CD4-positive, alpha-beta T cell (primary cell): ENCODE measurements around the gene PDE5A. TPM values are rescaled to one million over a fixed set of nuclear protein-coding genes. Genes with fewer than 3 reads are reported as not detected.
A peak's percentile ranks its signal among the peaks of the same experiment; 100 is the strongest.
"Not testable (repeated sequence)": the region's sequence is repeated elsewhere in the genome, so short reads cannot be mapped to it uniquely, and the experiment has no call there.

ENCODE experiments used
- ATAC-seq: fragments of 200-7000 bp; cut with Tn5 transposase; one replicate; pipeline ENCODE4 v1.10.0; 2022; ENCODE audit warnings: mild to moderate bottlenecking; ENCODE audit not compliant: poor library complexity
- CTCF ChIA-PET: fragments of 350-600 bp; sonication (Branson Sonifier 250); formaldehyde crosslinking; loops from one replicate; lab custom pipeline; 2021; ENCODE audit warnings: antibody characterized with exemption, inconsistent platforms; lab: Charles Lee
- POLR2A ChIA-PET: fragments of 350-600 bp; sonication (Branson Sonifier 250); formaldehyde crosslinking; loops from one replicate; lab custom pipeline; 2021; ENCODE audit warnings: antibody characterized with exemption, inconsistent platforms; lab: Charles Lee
- DNase-seq, 14 experiments: peaks; one replicate each; pipeline ENCODE4 v3.0.0-alpha.2; 2013 to 2020; ENCODE audit warnings: mixed read lengths in 2 of 14
- H3K27ac ChIP-seq, 2 donors: one replicate each; pipeline versions ENCODE4 v1.5.1 to v1.7.0; 2013; ENCODE audit warnings: low read length in 2 of 2, low read depth in 1 of 2, mild to moderate bottlenecking in 1 of 2
- H3K27me3 ChIP-seq, 2 experiments: 1 replicate in 1 of 2; 2 replicates in 1 of 2; pipeline versions ENCODE4 v1.6.1 to v1.7.0; 2013; ENCODE audit warnings: low read length in 2 of 2, control low read depth in 1 of 2, mild to moderate bottlenecking in 1 of 2, moderate library complexity in 1 of 2; ENCODE audit not compliant: insufficient read depth in 2 of 2, control insufficient read depth in 1 of 2
- H3K36me3 ChIP-seq: one replicate; pipeline ENCODE4 v1.6.1; 2013; ENCODE audit warnings: low read length, control low read depth; ENCODE audit not compliant: insufficient read depth
- H3K4me1 ChIP-seq: one replicate; pipeline ENCODE4 v1.6.1; 2013; ENCODE audit warnings: low read length, control low read depth; ENCODE audit not compliant: insufficient read depth
- H3K4me3 ChIP-seq: one replicate; pipeline ENCODE4 v1.5.1; 2013; ENCODE audit warnings: mild to moderate bottlenecking, low read length, moderate library complexity
- H3K9me3 ChIP-seq, 2 experiments: 1 replicate in 1 of 2; 2 replicates in 1 of 2; pipeline versions ENCODE4 v1.6.1 to v1.7.0; 2013; ENCODE audit warnings: low read length in 2 of 2, mild to moderate bottlenecking in 2 of 2, control low read depth in 1 of 2, moderate library complexity in 1 of 2; ENCODE audit not compliant: control insufficient read depth in 1 of 2, insufficient read depth in 1 of 2
- H3K27ac Mint-ChIP-seq: one replicate; pipeline ENCODE4 v1.8.0; 2020; ENCODE audit warnings: mixed read lengths
- H3K27me3 Mint-ChIP-seq: one replicate; pipeline ENCODE4 v1.8.0; 2021; ENCODE audit warnings: mixed read lengths
- H3K36me3 Mint-ChIP-seq: one replicate; pipeline ENCODE4 v1.8.0; 2021; ENCODE audit warnings: low read depth, mixed read lengths
- H3K4me1 Mint-ChIP-seq: one replicate; pipeline ENCODE4 v1.8.0; 2021; ENCODE audit warnings: low read depth, mixed read lengths
- H3K4me3 Mint-ChIP-seq: one replicate; pipeline ENCODE4 v1.8.0; 2020; ENCODE audit warnings: mild to moderate bottlenecking, mixed read lengths
- H3K9me3 Mint-ChIP-seq: one replicate; pipeline ENCODE4 v1.8.0; 2020; ENCODE audit warnings: mixed read lengths
- CTCF ChIP-seq: fragments of 200-600 bp; IDR thresholded peaks from one replicate; pipeline ENCODE4 v1.8.0; 2022; ENCODE audit warnings: antibody characterized with exemption, mild to moderate bottlenecking
- intact Hi-C, 2 experiments: fragments of 100-400 bp; cut with DNase I in 1 of 2; cut with micrococcal nuclease in 1 of 2; formaldehyde crosslinking; loops; one replicate each; pipeline versions ENCODE4 v1.15.1 to v1.9.0; 2023 to 2025; cut with DNase I, micrococcal nuclease
- total RNA-seq, 174 experiments: library from RNA in 2 of 174; stranded (reverse) in 2 of 174; gene quantifications; one replicate each; pipeline ENCODE4 v1.2.3 and lab custom pipeline; 2021 to 2026

Gene PDE5A
- total RNA-seq, 2 experiments from 2014 or later = 0.11 to 0.56 TPM

DNA sequence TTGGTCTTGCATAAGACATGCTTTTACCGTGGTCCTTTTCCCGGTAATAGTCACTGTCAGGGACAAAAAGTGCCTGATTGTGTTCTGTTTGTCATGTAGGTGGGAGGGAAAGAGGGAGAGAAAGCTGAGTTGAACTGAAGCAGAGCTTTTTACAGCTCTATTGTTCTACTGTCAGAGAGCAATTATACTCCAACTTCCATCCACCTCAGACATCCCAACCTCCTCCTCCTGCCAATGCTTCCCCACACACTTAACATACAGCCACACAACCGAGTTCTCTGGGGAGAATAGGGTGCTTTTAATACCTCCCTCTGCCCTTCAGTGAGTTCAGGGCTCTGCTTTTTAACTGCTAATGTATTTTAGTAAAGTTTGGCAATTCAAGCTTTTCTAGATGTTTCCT is 159.6 kb downstream of the PDE5A start:
- ATAC-seq, H3K27me3 Mint-ChIP-seq, CTCF ChIA-PET, H3K27ac Mint-ChIP-seq, H3K9me3 Mint-ChIP-seq, DNase-seq, H3K27me3 ChIP-seq, POLR2A ChIA-PET, H3K4me1 Mint-ChIP-seq, H3K9me3 ChIP-seq, H3K27ac ChIP-seq, H3K4me1 ChIP-seq, H3K4me3 ChIP-seq, H3K4me3 Mint-ChIP-seq: not testable (repeated sequence)
- H3K36me3 Mint-ChIP-seq = peaks cover 81% of the 10 kb centered on the region
- intact Hi-C loops = loop anchor here in 1 of 2 experiments (10.0 kb wide), 1 partner anchor 424 kb away; no protein-coding TSS in a partner anchor
- H3K36me3 ChIP-seq = peaks cover 37% of the 10 kb centered on the region

- H3K9me3 Mint-ChIP-seq, H3K27ac ChIP-seq, H3K4me1 ChIP-seq, CTCF ChIA-PET, H3K4me3 Mint-ChIP-seq, H3K4me3 ChIP-seq, POLR2A ChIA-PET, H3K4me1 Mint-ChIP-seq, H3K27me3 ChIP-seq, H3K27me3 Mint-ChIP-seq, H3K9me3 ChIP-seq: not testable (repeated sequence)
- peaks cover 10% of the 10 kb centered on the region for H3K36me3 ChIP-seq
- H3K36me3 Mint-ChIP-seq = peaks cover 57% of the 10 kb centered on the region
- intact Hi-C loops = loop anchor here in 1 of 2 experiments (1.0 to 10.0 kb wide), 2 partner anchors 148 to 418 kb away; no protein-coding TSS in a partner anchor
- TF ChIP-seq CTCF = peak; percentile 36
- peak in 9 of 14 experiments; percentile 19 to 67 (median 35) for DNase-seq
- ATAC-seq = peak; percentile 57
- peak overlapping the region; percentile 35 for H3K27ac Mint-ChIP-seq
These were observed 165.9 kb downstream of the PDE5A start for GRCh38 chr4:119462733-119463132.

DNA sequence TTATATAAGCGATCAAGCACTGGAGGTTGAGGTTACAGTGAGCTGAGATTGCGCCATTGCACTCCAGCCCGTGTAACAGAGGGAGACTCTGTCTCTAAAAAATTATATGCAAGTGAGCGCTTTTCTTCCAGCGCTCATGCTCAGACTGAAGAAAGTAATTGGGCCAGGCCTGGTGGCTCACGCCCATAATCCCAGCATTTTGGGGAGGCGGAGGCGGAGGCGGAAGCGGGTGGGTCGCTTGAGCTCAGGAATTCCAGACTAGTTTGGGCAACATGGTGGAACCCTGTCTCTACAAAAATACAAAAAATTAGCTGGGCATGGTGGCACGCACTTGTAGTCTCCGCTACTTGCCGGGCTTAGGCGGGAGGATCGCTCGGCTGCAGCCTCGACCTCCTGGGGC is 172.9 kb downstream of the PDE5A start:
- POLR2A ChIA-PET = interaction anchor here (2.0 to 2.3 kb wide), 2 partner anchors 156 to 244 kb away, joined by 13 to 32 read pairs; partner anchors contain the start of gene USP53
- Mint-ChIP-seq H3K36me3 (peaks cover 21% of the 10 kb centered on the region), H3K4me1 (peaks cover 13% of the 10 kb centered on the region), H3K27ac (peak overlapping the region; percentile 100), H3K4me3 (peak overlapping the region; percentile 97)
- intact Hi-C loops = loop anchor here in 1 of 2 experiments (10.0 kb wide), 3 partner anchors 169 to 1181 kb away; partner anchors contain the start of genes PDE5A and USP53
- ATAC-seq, H3K27ac ChIP-seq, H3K9me3 ChIP-seq, DNase-seq, H3K27me3 Mint-ChIP-seq, H3K36me3 ChIP-seq, H3K27me3 ChIP-seq, CTCF ChIA-PET, H3K9me3 Mint-ChIP-seq: not testable (repeated sequence)
- peak overlapping the region; percentile 19 for H3K4me3 ChIP-seq
- H3K4me1 ChIP-seq = peaks cover 13% of the 10 kb centered on the region

DNA sequence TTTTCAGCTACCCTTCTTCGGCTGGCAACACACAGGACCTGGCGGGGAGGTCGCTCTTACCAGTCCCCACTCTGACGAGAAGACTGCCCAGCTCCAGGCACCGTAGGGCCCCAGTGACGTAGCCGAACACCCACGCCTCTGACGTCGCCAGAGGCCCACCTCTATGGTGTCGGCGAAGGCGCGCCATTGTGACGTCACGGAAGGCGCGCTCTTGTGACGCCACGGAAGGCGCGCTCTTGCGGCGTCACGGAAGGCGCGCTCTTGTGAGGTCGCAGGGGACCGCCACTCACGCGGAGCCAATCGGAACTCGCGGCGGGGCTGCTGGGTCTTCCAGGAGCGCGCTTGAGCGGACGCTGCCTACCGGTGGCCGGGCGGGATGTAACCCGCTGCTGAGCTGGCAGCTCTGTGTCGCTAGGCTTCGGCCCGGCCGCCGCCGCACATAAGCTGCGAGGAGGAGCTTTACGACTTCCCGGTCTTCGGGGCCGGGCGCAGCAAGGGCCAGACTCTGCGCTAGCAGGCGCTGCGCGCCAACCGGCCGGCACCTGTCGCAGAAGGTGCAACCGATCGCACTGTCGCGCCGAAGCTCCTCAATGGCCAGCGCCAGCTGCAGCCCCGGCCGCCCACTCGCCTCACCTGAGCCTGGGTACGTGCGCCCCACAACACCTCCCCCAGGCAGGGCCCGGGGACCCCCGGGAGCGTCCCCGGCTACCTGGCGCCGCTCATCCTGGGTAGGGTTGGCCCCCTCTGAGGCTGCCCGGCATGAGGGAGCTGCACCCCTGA is 173.9 kb downstream of the PDE5A start:
- ChIA-PET CTCF (interaction anchor here (1.2 to 1.3 kb wide), 3 partner anchors 20 to 155 kb away, joined by 3 read pairs; no protein-coding TSS in a partner anchor), POLR2A (interaction anchor here (0.6 to 2.3 kb wide), 8 partner anchors 20 to 769 kb away, joined by 3 to 32 read pairs (median 4); partner anchors contain the start of genes METTL14 and USP53)
- H3K27me3 Mint-ChIP-seq, H3K9me3 ChIP-seq, H3K9me3 Mint-ChIP-seq, H3K36me3 ChIP-seq, H3K27me3 ChIP-seq: not testable (repeated sequence)
- peaks cover 13% of the 10 kb centered on the region for H3K4me1 ChIP-seq
- H3K4me3 Mint-ChIP-seq = peak overlapping the region; percentile 97
- intact Hi-C loops = loop anchor here in 1 of 2 experiments (10.0 kb wide), 3 partner anchors 170 to 1180 kb away; partner anchors contain the start of genes PDE5A and USP53
- peak overlapping the region; percentile 100 for H3K27ac Mint-ChIP-seq
- peak overlapping the region; percentile 67 for H3K4me3 ChIP-seq
- peak; percentile 87 to 99 (median 94) for DNase-seq
- H3K36me3 Mint-ChIP-seq = peaks cover 12% of the 10 kb centered on the region
- H3K4me1 Mint-ChIP-seq = peaks cover 13% of the 10 kb centered on the region
- peak; percentile 94 for ATAC-seq
- peak overlapping the region; percentile 86 to 96 for H3K27ac ChIP-seq

DNA sequence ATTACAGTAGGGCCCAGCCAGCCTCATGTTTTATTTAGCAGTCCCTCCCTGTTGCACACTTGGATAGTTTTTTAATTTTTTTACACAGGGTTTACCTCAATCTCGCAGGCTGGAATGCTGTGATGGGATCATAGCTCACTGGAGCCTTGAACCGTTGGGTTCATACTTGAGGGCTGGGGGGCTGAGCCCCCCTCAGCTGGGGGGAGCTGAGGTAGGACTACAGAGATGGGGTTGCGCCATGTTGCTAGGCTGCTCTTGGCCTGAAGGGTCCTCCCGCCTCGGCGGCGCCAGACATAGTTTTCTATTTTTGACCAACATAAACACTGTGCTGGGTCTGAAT is 174.5 kb downstream of the PDE5A start:
- Mint-ChIP-seq H3K27ac (peak overlapping the region; percentile 100), H3K4me1 (peaks cover 13% of the 10 kb centered on the region), H3K4me3 (peak overlapping the region; percentile 97), H3K36me3 (peaks cover 12% of the 10 kb centered on the region)
- H3K27me3 ChIP-seq, DNase-seq, H3K27me3 Mint-ChIP-seq, H3K9me3 ChIP-seq, H3K9me3 Mint-ChIP-seq, H3K36me3 ChIP-seq: not testable (repeated sequence)
- POLR2A ChIA-PET = interaction anchor here (0.6 to 2.3 kb wide), 8 partner anchors 20 to 769 kb away, joined by 3 to 32 read pairs (median 4); partner anchors contain the start of genes METTL14 and USP53
- intact Hi-C loops = loop anchor here in 1 of 2 experiments (10.0 kb wide), 3 partner anchors 171 to 1179 kb away; partner anchors contain the start of genes PDE5A and USP53
- Histone ChIP-seq H3K4me1 (peaks cover 13% of the 10 kb centered on the region), H3K27ac (peak overlapping the region; percentile 86 to 96), H3K4me3 (peak overlapping the region; percentile 67)
- peak; percentile 37 for ATAC-seq
- CTCF ChIA-PET = interaction anchor here (1.2 to 1.3 kb wide), 3 partner anchors 20 to 154 kb away, joined by 3 read pairs; no protein-coding TSS in a partner anchor

DNA sequence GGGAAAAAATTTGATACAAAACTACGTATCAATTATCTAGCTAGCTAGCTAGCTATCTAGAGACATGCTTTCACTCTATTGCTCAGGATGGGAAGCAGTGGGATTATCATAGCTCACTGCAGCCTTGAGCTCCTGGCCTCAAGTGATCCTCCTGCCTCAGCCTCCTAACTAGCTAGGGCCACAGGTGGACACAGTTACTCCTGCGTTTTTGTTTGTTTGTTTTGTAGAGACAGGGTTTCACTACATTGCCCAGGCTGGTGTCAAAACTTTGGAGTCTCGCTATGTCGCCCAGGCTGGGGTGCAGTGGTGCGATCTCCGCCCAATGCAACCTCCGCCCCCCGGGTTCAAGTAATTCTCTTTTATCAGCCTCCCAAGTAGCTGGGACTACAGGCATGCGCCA is 175.3 kb downstream of the PDE5A start:
- H3K36me3 ChIP-seq, CTCF ChIA-PET, H3K4me3 ChIP-seq, H3K27me3 ChIP-seq, H3K27ac ChIP-seq, POLR2A ChIA-PET, H3K27me3 Mint-ChIP-seq, H3K9me3 Mint-ChIP-seq, ATAC-seq, H3K9me3 ChIP-seq: not testable (repeated sequence)
- intact Hi-C loops = loop anchor here in 1 of 2 experiments (10.0 kb wide), 3 partner anchors 172 to 1178 kb away; partner anchors contain the start of genes PDE5A and USP53
- Mint-ChIP-seq H3K36me3 (peaks cover 12% of the 10 kb centered on the region), H3K27ac (peak overlapping the region; percentile 100), H3K4me3 (peak overlapping the region; percentile 80), H3K4me1 (peaks cover 13% of the 10 kb centered on the region)
- peak in 1 of 14 experiments; percentile 10 for DNase-seq
- peaks cover 13% of the 10 kb centered on the region for H3K4me1 ChIP-seq
